HepG2 (cell line): Measurements from ENCODE around the gene C1orf50. TPM values are rescaled to one million over a fixed set of nuclear protein-coding genes. Genes with fewer than 3 reads are reported as not detected.

ENCODE experiments used
- ATAC-seq: fragments of 200-7000 bp; cut with Tn5 transposase; 3 replicates; pipeline ENCODE4 v1.9.1; 2020; ENCODE audit warnings: mild to moderate bottlenecking, moderate library complexity
- BruUV-seq: library from RNA; stranded (reverse); fragments of 400-500 nt; replicated peaks from 2 replicates; lab custom pipeline; 2021; lab: Mats Ljungman, UMichigan
- CTCF ChIA-PET: fragments of 300-600 bp; formaldehyde crosslinking; extraction: SDS; loops from one replicate; lab custom pipeline; 2021; ENCODE audit warnings: low total read pairs, inconsistent platforms, low intra/inter-chr PET ratio; lab: Yijun Ruan, JAX
- POLR2A ChIA-PET: fragments of 350-600 bp; sonication (Branson Sonifier 250); formaldehyde crosslinking; loops from one replicate; lab custom pipeline; 2020; ENCODE audit warnings: antibody characterized with exemption, inconsistent platforms; lab: Yijun Ruan, JAX
- DNase-seq: peaks from one replicate; pipeline ENCODE4 v3.0.0-alpha.2; 2015; ENCODE audit warnings: low spot score
- FAIRE-seq: peaks from 3 replicates; lab custom pipeline; 2011; peaks lifted over from hg19 to GRCh38; lab: Jason Lieb, UNC
- H2AFZ ChIP-seq: one replicate; pipeline ENCODE4 v1.6.1; 2011; ENCODE audit warnings: low read length, inconsistent platforms
- H3K27ac ChIP-seq: fragments of 300-600 bp; 3 replicates; pipeline ENCODE4 v1.8.0; 2011; ENCODE audit warnings: mixed run types, mild to moderate bottlenecking, mixed read lengths, low read length, inconsistent platforms; ENCODE audit not compliant: insufficient read depth; ENCODE audit errors: extremely low read length
- H3K27me3 ChIP-seq, 2 experiments: fragments of 200-600 bp in 1 of 2; 2 replicates in 1 of 2; 3 replicates in 1 of 2; pipeline versions ENCODE4 v1.6.0 to v1.8.0; 2011; ENCODE audit warnings: low read length in 2 of 2, mild to moderate bottlenecking in 2 of 2, moderate library complexity in 2 of 2, inconsistent platforms in 1 of 2; ENCODE audit not compliant: insufficient read depth in 2 of 2, control insufficient read depth in 1 of 2
- H3K36me3 ChIP-seq, 2 experiments: fragments of 200-600 bp in 1 of 2; replicated peaks in 1 of 2; 2 replicates in 1 of 2; 3 replicates in 1 of 2; pipeline versions ENCODE4 v1.5.1 to v1.8.0; 2011; ENCODE audit warnings: low read length in 2 of 2, inconsistent platforms in 1 of 2; ENCODE audit not compliant: insufficient read depth in 2 of 2, control insufficient read depth in 1 of 2
- H3K4me1 ChIP-seq: 2 replicates; pipeline ENCODE4 v1.5.1; 2012; ENCODE audit warnings: low read length, inconsistent platforms; ENCODE audit not compliant: insufficient read depth
- H3K4me2 ChIP-seq: 2 replicates; pipeline ENCODE4 v1.6.0; 2011; ENCODE audit warnings: low read depth, low read length, inconsistent platforms
- H3K4me3 ChIP-seq, 3 experiments: fragments of 200-600 bp in 1 of 3; sonication (generic), shearing (Covaris generic) in 1 of 3; replicated peaks in 1 of 3; 2 replicates each; pipeline ENCODE4 v1.5.1; 2011 to 2016; ENCODE audit warnings: low read length in 3 of 3, inconsistent platforms in 2 of 3, low read depth in 2 of 3, mild to moderate bottlenecking in 2 of 3, control low read depth in 1 of 3, mixed read lengths in 1 of 3; ENCODE audit not compliant: insufficient read depth in 1 of 3
- H3K79me2 ChIP-seq: one replicate; pipeline ENCODE4 v1.6.1; 2011; ENCODE audit warnings: low read length, inconsistent platforms; ENCODE audit not compliant: insufficient read depth
- H3K9ac ChIP-seq: 2 replicates; pipeline ENCODE4 v1.6.0; 2011; ENCODE audit warnings: mild to moderate bottlenecking, low read depth, low read length, inconsistent platforms; ENCODE audit not compliant: insufficient read depth
- H3K9me3 ChIP-seq: 2 replicates; pipeline ENCODE4 v1.5.1; 2012; ENCODE audit warnings: mild to moderate bottlenecking, low read length
- H4K20me1 ChIP-seq: 2 replicates; pipeline ENCODE4 v1.6.0; 2011; ENCODE audit warnings: inconsistent platforms, mild to moderate bottlenecking, low read length, moderate library complexity; ENCODE audit not compliant: insufficient read depth
- HMG20B ChIP-seq: conservative IDR thresholded peaks from 2 replicates; pipeline ENCODE4 v1.6.1; 2016; ENCODE audit warnings: missing genetic modification reagents, missing compliant biosample characterization
- MTA1 ChIP-seq: sonication (generic); formaldehyde crosslinking; IDR thresholded peaks from 2 replicates; pipeline ENCODE4 v1.4.0; 2020; ENCODE audit warnings: missing genetic modification reagents, mild to moderate bottlenecking, borderline replicate concordance
- SP2 ChIP-seq: sonication (generic); formaldehyde crosslinking; IDR thresholded peaks from 2 replicates; pipeline ENCODE4 v1.5.1; 2020; ENCODE audit warnings: mild to moderate bottlenecking, missing genetic modification reagents
- ZFP1 ChIP-seq: IDR thresholded peaks from 2 replicates; pipeline ENCODE4 v1.6.1; 2016
- ZNF251 ChIP-seq: sonication (generic); formaldehyde crosslinking; IDR thresholded peaks from 2 replicates; pipeline ENCODE4 v1.9.0; 2021; ENCODE audit warnings: mild to moderate bottlenecking, missing genetic modification reagents
- ZSCAN31 ChIP-seq: sonication (generic); formaldehyde crosslinking; IDR thresholded peaks from 2 replicates; pipeline ENCODE4 v1.5.0; 2020; ENCODE audit warnings: low read depth, mild to moderate bottlenecking, missing genetic modification reagents
- WGBS: methylation state at CpG from one replicate; pipeline ENCODE4 v1.1.6; 2017; ENCODE audit warnings: low lambda C conversion rate; 5-methylcytosine and 5-hydroxymethylcytosine counted together
- in situ Hi-C: cut with HindIII; loops from 2 replicates; pipeline ENCODE4 v1.10.0; 2017; ENCODE audit warnings: low pct_unique_long_range_greater_than_20kb; ENCODE audit not compliant: extremely low pct_ligation_motif_present
- intact Hi-C: fragments of 100-400 bp; cut with micrococcal nuclease; formaldehyde crosslinking; loops from one replicate; pipeline ENCODE4 v1.10.0; 2022; ENCODE audit not compliant: unreplicated experiment
- polyA plus RNA-seq, 8 experiments: library from polyadenylated mRNA; depleted of rRNA in 3 of 8; stranded (reverse) in 7 of 8; unstranded in 1 of 8; fragments of >200 nt; fragmentation: Illumina TruSeq in 4 of 8; extraction: Trizol in 4 of 8; gene quantifications; 2 replicates each; pipeline versions ENCODE4 v1.2.1 to v1.2.3, GENCODE V29; 2011 to 2016; ENCODE audit warnings: low read depth in 4 of 8, missing spikeins in 1 of 8, mixed read lengths in 1 of 8; ENCODE audit not compliant: insufficient read depth in 1 of 8
- total RNA-seq, 5 experiments: library from RNA; depleted of rRNA; stranded (reverse); fragments of >200 nt; fragmentation: Illumina TruSeq; extraction: Trizol; gene quantifications; 2 replicates each; pipeline ENCODE4 v1.2.3, GENCODE V29; 2016; ENCODE audit warnings: low read depth in 1 of 5
- TF ChIP-seq, protein P1 (sequence below): sonication (generic); formaldehyde crosslinking; IDR thresholded peaks from 2 replicates; pipeline ENCODE4 v1.8.0; 2022; ENCODE audit warnings: mild to moderate bottlenecking, missing genetic modification reagents; ENCODE audit not compliant: insufficient replicate concordance
- TF ChIP-seq, protein P2 (sequence below): sonication (generic); formaldehyde crosslinking; IDR thresholded peaks from 2 replicates; pipeline ENCODE4 v1.5.0; 2020; ENCODE audit warnings: missing genetic modification reagents, mild to moderate bottlenecking, borderline replicate concordance

The C1orf50 gene
- total and polyA plus RNA-seq, 2 of the 13 experiments (the other 11 are each of a cell fraction or from before 2014, with no cell fraction given): 4.3 to 4.8 TPM

DNA sequence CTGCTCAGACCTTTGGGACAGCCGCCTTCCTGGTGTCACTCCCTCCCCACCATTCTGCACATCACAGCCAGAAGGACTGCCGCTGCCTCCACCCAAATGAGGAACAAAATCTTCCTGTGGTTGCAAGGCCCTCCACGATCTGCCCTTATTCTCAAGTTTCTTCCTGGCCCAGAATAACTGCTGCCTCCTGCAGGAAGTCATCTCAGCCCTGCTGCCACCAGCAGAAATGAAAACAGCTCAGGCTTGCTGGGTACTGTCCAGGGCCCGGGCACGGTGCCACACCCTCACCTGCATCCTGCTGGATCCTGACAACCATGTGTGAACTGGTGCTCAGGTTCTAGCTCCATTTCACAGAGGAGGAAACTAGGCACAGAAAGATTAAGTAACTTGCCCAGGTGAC, 29.8 kb upstream of the C1orf50 start:
- WGBS: 92% methylated on average over 5 of the region's 5 CpGs
- ChIA-PET POLR2A (no interaction called here), CTCF (no interaction called here)
- no peak for DNase-seq
- H2AFZ ChIP-seq: no peak overlapping the region
- H3K9me3 ChIP-seq: no peaks in the 10 kb centered on the region
- peaks cover 77% of the 10 kb centered on the region for H3K4me1 ChIP-seq
- in situ Hi-C loops (loop anchor here (25.0 kb wide), 1 partner anchor 400 kb away; the partner anchor contains the start of gene FOXJ3), intact Hi-C loops (no loop called here)
- no peaks in the 10 kb centered on the region for H3K36me3 ChIP-seq
- BruUV-seq: no TSS peak
- H3K79me2 ChIP-seq: no peaks in the 10 kb centered on the region
- no peak overlapping the region for H3K27ac ChIP-seq
- TF ChIP-seq, protein P1, sequence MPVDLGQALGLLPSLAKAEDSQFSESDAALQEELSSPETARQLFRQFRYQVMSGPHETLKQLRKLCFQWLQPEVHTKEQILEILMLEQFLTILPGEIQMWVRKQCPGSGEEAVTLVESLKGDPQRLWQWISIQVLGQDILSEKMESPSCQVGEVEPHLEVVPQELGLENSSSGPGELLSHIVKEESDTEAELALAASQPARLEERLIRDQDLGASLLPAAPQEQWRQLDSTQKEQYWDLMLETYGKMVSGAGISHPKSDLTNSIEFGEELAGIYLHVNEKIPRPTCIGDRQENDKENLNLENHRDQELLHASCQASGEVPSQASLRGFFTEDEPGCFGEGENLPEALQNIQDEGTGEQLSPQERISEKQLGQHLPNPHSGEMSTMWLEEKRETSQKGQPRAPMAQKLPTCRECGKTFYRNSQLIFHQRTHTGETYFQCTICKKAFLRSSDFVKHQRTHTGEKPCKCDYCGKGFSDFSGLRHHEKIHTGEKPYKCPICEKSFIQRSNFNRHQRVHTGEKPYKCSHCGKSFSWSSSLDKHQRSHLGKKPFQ (CRISPR knock-in tag): no peak
- TF ChIP-seq HMG20B (CRISPR knock-in tag) (no peak), ZNF251 (CRISPR knock-in tag) (no peak), MTA1 (CRISPR knock-in tag) (no peak), ZSCAN31 (CRISPR knock-in tag) (no peak), SP2 (no peak), ZFP1 (CRISPR knock-in tag) (no peak)
- TF ChIP-seq, protein P2, sequence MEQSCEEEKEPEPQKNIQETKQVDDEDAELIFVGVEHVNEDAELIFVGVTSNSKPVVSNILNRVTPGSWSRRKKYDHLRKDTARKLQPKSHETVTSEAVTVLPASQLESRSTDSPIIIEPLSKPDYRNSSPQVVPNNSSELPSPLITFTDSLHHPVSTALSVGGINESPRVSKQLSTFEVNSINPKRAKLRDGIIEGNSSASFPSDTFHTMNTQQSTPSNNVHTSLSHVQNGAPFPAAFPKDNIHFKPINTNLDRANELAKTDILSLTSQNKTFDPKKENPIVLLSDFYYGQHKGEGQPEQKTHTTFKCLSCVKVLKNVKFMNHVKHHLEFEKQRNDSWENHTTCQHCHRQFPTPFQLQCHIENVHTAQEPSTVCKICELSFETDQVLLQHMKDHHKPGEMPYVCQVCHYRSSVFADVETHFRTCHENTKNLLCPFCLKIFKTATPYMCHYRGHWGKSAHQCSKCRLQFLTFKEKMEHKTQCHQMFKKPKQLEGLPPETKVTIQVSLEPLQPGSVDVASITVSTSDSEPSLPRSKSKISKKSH: no peak
- no peak for FAIRE-seq
- no peaks in the 10 kb centered on the region for H3K27me3 ChIP-seq
- ATAC-seq: no peak
- no peaks in the 10 kb centered on the region for H4K20me1 ChIP-seq
- no peak overlapping the region for H3K9ac ChIP-seq
- H3K4me2 ChIP-seq: no peak overlapping the region
- H3K4me3 ChIP-seq: no peak overlapping the region
